Activated naive CD4-positive, alpha-beta T cell treated with anti-CD3 and anti-CD28 coated beads, Interleukin-2, amount 50 U/mL, for 24 hours (primary cell): Measurements from ENCODE around the gene CCN5.

Experiments used
- H3K27ac Mint-ChIP-seq: one replicate; pipeline ENCODE4 v1.8.0; 2021; ENCODE audit warnings: mild to moderate bottlenecking, mixed read lengths
- H3K27me3 Mint-ChIP-seq: one replicate; pipeline ENCODE4 v1.8.0; 2021; ENCODE audit warnings: mixed read lengths
- H3K36me3 Mint-ChIP-seq: one replicate; pipeline ENCODE4 v1.8.0; 2021; ENCODE audit warnings: mixed read lengths
- H3K4me1 Mint-ChIP-seq: one replicate; pipeline ENCODE4 v1.8.0; 2021; ENCODE audit warnings: mixed read lengths
- H3K4me3 Mint-ChIP-seq: one replicate; pipeline ENCODE4 v1.8.0; 2021; ENCODE audit warnings: mild to moderate bottlenecking, mixed read lengths
- H3K9me3 Mint-ChIP-seq: one replicate; pipeline ENCODE4 v1.8.0; 2021; ENCODE audit warnings: mixed read lengths

The CCN5 gene

DNA sequence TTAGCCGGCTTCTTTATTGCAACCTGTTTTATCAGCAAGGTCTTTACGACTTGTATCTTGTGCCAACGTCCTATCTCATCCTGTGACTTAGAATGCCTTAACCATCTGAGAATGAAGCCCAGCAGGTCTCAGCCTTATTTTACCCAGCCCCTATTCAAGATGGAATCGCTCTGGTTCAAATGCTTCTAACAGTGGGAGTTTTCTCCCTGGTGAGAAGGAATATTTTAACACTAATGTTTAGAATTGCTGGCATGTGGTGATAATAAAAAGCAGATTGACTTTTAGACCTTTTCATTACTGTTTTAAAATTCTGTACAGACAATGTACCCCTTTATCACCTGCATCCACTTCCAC is 20.6 kb downstream of the CCN5 start:
- Mint-ChIP-seq H3K27ac (no peak overlapping the region), H3K4me1 (peaks cover 37% of the 10 kb centered on the region), H3K27me3 (no peaks in the 10 kb centered on the region), H3K9me3 (no peaks in the 10 kb centered on the region), H3K36me3 (no peaks in the 10 kb centered on the region), H3K4me3 (peak overlapping the region; percentile 73)

DNA sequence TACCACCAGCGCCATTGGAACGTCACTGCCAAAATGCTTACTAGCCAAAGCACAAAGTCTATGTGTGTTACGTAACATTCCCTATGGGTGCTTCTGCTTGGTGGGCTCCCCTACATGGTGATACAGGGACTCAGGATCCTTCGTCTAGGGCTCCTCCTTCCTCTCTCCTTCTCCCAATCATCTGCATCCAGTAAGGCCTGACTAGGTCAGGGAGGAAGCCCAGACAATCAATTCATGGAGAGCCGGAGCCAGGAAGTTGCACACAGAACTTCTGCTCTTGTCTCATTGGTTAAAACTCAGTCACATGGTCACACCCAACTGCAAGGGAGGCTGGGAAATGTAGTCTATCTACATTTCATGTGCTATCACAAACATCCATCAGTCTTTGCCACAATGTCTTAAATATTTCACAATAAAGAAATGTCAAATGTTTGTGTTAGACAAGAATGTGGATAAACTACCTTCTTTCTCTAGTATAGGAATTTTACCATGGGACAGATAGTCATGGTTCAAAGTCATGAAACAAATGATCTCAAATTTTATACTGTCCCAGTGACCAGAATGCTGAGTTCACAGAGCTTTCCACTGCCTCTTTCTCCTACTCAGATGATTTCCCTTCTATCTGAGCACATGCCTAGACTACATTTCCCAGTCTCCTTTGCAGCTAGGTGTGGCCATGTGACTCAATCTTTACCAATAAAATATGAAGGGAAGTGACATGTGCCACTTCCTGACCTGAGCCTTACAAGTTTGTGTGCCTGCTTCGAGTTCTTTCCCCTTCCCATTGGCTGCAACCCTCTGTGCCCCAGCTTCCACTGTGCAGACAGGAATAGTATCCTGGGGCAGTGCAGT is 21.2 kb downstream of the CCN5 start:
- Mint-ChIP-seq H3K9me3 (no peaks in the 10 kb centered on the region), H3K36me3 (no peaks in the 10 kb centered on the region), H3K4me1 (peaks cover 37% of the 10 kb centered on the region), H3K27me3 (no peaks in the 10 kb centered on the region), H3K27ac (no peak overlapping the region), H3K4me3 (peak overlapping the region; percentile 73)

- H3K4me3 Mint-ChIP-seq = no peak overlapping the region
These were observed 21.9 kb downstream of the CCN5 start for GRCh38 chr20:44737116-44737515.

GRCh38 chr20:44738813-44739477 is 23.8 kb downstream of the CCN5 start:
- Mint-ChIP-seq H3K4me3 (no peak overlapping the region), H3K36me3 (no peaks in the 10 kb centered on the region), H3K27ac (no peak overlapping the region), H3K27me3 (no peaks in the 10 kb centered on the region), H3K4me1 (peaks cover 20% of the 10 kb centered on the region), H3K9me3 (no peaks in the 10 kb centered on the region)

More at GRCh38 chr20:44737116-44737515, 21.9 kb downstream of the CCN5 start:
- Mint-ChIP-seq H3K9me3 (no peaks in the 10 kb centered on the region), H3K4me1 (peaks cover 34% of the 10 kb centered on the region), H3K27ac (no peak overlapping the region), H3K36me3 (no peaks in the 10 kb centered on the region), H3K27me3 (no peaks in the 10 kb centered on the region)

DNA sequence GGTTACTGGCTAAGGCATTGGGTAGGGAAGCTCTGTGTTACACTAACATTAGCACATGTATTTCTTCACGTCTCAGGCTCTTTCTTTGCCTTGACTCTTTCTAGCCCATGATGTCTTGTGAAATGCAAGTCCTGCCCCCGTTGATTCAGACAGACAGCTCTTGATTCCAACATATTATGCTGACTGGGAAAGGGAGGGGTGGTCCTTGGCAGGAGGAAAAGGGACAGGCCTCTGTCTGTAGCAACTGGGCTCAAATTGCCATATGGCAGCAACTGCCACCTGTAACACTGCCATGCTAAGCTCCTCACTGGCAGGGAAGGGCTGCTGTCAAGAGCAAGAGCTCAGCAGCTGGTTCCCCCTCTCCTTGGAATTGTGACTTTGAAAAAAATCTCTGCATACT is 24.8 kb downstream of the CCN5 start:
- Mint-ChIP-seq H3K4me3 (no peak overlapping the region), H3K9me3 (no peaks in the 10 kb centered on the region), H3K4me1 (peaks cover 24% of the 10 kb centered on the region), H3K27ac (no peak overlapping the region), H3K27me3 (no peaks in the 10 kb centered on the region), H3K36me3 (no peaks in the 10 kb centered on the region)

- no peak overlapping the region for H3K27ac Mint-ChIP-seq
- no peaks in the 10 kb centered on the region for H3K9me3 Mint-ChIP-seq
- H3K4me1 Mint-ChIP-seq = peaks cover 28% of the 10 kb centered on the region
- no peak overlapping the region for H3K4me3 Mint-ChIP-seq
- peaks cover 3% of the 10 kb centered on the region for H3K27me3 Mint-ChIP-seq
- no peaks in the 10 kb centered on the region for H3K36me3 Mint-ChIP-seq
These were observed 27.3 kb downstream of the CCN5 start for GRCh38 chr20:44742304-44743079.

DNA sequence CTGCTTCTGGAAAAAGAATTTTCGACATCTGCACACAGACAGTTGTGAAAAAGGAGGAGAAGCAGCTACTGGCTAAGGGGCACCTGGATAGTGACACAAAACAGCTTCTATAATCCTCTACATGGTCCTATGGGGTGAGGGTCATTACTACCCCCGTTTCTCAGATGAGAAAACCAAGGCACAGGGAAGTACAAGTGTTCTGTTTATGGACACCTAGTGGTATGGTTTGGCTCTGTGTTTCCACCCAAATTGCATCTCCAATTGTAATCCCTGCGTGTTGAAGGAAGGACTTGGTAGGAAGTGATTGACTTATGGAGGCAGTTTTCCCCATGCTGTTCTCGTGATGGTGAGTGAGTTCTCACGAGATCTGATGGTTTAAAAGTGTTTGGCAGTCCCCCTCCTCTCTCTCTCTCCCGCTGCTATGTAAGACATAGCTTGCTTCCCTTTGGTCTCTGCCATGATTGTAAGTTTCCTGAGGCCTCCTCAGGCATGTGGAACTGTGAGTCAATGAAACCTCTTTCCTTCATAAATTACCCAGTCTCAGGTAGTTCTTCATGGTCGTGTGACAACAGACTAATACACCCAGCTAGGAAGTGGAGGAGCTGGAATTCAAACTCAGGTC is 28.0 kb downstream of the CCN5 start:
- H3K4me1 Mint-ChIP-seq = peaks cover 26% of the 10 kb centered on the region
- H3K27me3 Mint-ChIP-seq = peaks cover 3% of the 10 kb centered on the region
- no peaks in the 10 kb centered on the region for H3K9me3 Mint-ChIP-seq
- H3K27ac Mint-ChIP-seq = no peak overlapping the region
- H3K4me3 Mint-ChIP-seq = no peak overlapping the region
- no peaks in the 10 kb centered on the region for H3K36me3 Mint-ChIP-seq

DNA sequence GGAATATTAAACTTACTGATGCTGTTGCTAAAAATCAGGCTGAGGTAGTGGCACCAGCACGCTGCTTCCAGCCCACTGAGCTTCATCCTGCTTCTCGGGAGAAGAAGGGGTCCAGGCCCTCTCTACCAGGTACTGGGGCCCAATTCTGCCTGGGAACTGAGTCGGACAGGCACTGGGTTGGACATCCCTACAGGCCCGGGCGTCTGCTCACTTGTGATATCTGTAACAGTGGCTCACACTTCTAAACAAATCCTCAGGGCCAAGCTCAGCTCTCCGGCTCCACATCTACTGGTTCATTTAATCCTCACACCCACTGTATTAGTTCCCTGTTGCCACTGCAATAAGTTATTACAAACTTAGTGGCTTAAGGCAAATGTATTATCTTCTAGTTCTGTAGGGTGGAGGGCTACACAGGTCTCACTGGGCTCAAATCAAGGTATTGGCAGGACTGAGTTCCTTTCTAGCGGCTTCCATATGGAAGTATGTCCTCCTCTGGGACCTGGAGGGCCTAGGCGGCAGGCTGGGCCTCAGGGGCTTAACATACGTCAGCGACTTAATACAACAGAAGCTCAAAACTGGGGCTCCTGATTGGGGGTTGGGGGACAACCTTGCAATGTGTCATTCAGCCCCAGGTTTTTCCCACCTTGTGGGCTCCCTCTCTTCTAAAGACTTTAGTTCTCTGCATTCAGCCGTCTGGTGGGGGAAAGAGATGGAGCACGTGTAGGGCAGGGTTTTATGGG is 28.9 kb downstream of the CCN5 start:
- Mint-ChIP-seq H3K36me3 (no peaks in the 10 kb centered on the region), H3K27ac (no peak overlapping the region), H3K4me3 (no peak overlapping the region), H3K4me1 (peaks cover 22% of the 10 kb centered on the region), H3K9me3 (no peaks in the 10 kb centered on the region), H3K27me3 (peaks cover 3% of the 10 kb centered on the region)

DNA sequence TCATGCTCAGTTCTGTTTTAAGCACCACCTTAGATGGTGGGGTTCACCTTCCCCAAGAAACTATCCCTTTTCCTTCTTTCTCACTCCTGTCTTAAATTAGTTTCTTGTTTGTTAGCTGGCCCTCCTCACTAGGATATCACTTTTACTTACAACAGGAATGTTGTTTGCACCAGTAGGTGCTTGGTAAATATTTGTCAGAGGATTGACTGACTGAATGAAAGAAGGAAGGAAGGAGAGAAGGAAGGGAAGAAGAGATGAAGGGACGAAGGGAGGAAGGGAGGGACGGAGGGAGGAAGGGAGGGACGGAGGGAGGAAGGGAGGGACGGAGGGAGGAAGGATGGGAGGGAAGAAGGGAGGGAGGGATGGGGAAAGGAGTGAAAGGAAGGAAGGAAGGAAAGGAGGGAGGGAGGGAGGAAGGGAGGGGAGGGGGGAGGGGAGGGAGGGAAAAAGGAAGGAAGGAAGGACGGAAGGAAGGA is 30.0 kb downstream of the CCN5 start:
- Mint-ChIP-seq H3K36me3 (no peaks in the 10 kb centered on the region), H3K27me3 (peaks cover 3% of the 10 kb centered on the region), H3K4me1 (peaks cover 22% of the 10 kb centered on the region), H3K9me3 (no peaks in the 10 kb centered on the region), H3K4me3 (peak overlapping the region; percentile 78), H3K27ac (peak overlapping the region; percentile 91)

DNA sequence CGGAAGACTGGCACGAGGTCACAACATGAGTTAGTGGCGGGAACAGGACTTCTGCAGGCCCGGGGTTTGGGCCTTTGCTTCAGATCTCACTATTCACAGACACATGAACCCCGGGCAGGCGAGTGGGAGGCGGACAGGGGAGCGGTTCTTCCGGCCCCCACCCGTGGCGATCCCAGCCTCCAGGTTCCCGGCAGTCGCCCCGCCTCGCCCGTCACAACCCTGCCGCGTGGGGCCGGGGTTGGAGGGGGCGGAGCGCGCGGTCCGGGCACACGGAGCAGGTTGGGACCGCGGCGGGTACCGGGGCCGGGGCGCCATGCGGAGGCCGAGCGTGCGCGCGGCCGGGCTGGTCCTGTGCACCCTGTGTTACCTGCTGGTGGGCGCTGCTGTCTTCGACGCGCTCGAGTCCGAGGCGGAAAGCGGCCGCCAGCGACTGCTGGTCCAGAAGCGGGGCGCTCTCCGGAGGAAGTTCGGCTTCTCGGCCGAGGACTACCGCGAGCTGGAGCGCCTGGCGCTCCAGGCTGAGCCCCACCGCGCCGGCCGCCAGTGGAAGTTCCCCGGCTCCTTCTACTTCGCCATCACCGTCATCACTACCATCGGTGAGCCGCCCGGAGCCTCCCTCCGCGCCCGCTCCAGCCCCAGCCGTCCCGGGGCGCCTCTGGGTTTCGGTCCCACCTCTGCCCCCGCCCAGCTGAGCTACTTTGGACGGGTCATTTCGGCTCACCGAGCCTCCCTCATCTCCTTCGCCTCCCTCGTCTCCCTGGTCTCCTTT is 30.6 kb downstream of the CCN5 start, which contains the start of gene KCNK15:
TSS of gene KCNK15 (plus strand) at position 268 of the 769 bp plus-strand sequence. CDS start at position 314, 46 bp downstream.
- Mint-ChIP-seq H3K27me3 (peaks cover 3% of the 10 kb centered on the region), H3K9me3 (no peaks in the 10 kb centered on the region), H3K36me3 (no peaks in the 10 kb centered on the region), H3K4me3 (peak within 1 kb of the TSS; percentile 78), H3K4me1 (peaks cover 22% of the 10 kb centered on the region), H3K27ac (peak within 1 kb of the TSS; percentile 91)

GRCh38 chr20:44746367-44747165 is 31.4 kb downstream of the CCN5 start:
- Mint-ChIP-seq H3K4me1 (peaks cover 22% of the 10 kb centered on the region), H3K27me3 (peaks cover 3% of the 10 kb centered on the region), H3K36me3 (no peaks in the 10 kb centered on the region), H3K4me3 (peak overlapping the region; percentile 74), H3K9me3 (no peaks in the 10 kb centered on the region), H3K27ac (peak overlapping the region; percentile 59)

DNA sequence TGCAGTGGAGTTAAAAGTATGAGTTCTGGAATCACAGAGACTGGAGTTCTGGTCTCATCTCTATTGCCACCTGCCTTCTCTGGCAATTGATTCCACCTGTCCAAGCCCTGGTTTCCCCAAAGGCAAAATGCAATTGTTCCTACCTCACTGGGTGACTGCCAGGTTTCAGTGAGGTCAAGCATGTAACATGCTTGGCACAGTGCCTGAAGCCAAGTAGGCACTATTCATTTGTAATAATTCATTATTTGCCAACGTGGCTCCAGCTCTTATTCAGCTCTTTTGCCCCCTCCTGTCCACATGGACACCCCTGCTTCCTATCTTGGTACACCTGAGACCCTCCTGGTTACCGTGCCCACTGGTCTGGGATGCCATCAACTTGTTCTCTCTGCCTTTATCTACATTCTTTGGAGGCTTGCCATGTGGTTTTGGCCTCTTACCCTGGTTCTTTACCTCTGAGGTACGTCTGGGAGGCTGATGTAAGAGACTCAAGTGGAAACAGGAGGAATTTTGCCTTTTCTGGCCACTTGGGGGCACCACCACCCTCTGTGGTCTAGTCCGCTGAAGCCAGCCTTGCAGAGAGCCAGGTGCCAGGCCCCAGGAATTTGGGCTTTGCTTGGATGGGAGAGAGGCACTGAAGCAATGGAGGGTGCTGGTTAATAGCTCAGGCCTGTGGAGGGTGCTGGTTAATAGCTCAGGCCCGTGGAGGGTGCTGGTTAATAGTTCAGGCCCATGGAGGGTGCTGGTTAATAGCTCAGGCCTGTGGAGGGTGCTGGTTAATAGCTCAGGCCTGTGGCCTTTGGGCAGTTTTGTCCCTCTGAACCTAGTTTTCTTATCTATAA is 32.2 kb downstream of the CCN5 start:
- H3K27me3 Mint-ChIP-seq = peaks cover 3% of the 10 kb centered on the region
- H3K4me3 Mint-ChIP-seq = peak overlapping the region; percentile 74
- no peaks in the 10 kb centered on the region for H3K36me3 Mint-ChIP-seq
- peak overlapping the region; percentile 79 for H3K27ac Mint-ChIP-seq
- H3K4me1 Mint-ChIP-seq = peaks cover 22% of the 10 kb centered on the region
- H3K9me3 Mint-ChIP-seq = no peaks in the 10 kb centered on the region

DNA sequence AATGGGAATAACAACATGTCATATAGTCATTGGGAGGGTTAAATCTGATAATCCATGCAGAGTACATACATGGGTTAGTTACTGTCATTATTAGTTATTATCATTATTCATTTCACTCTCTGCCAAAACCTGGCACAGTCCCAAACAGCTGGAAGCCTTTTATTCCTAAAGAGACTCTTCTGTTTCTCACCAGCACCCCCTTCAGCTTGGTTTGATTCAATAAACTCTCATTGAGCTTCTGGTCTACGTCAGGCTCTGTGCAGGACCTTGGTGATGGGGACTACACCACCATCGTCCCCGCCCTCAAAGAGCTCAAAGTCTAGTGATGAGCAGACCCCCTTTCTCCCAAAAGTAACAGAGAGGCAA is 32.8 kb downstream of the CCN5 start:
- Mint-ChIP-seq H3K27ac (no peak overlapping the region), H3K4me1 (peaks cover 22% of the 10 kb centered on the region), H3K36me3 (no peaks in the 10 kb centered on the region), H3K27me3 (peaks cover 3% of the 10 kb centered on the region), H3K4me3 (no peak overlapping the region), H3K9me3 (no peaks in the 10 kb centered on the region)
